ENCODE data around the gene NUDT15.
"Not testable (repeated sequence)": the region's sequence is repeated elsewhere in the genome, so short reads cannot be mapped to it uniquely, and the experiment has no call there.

The NUDT15 gene

GRCh38 chr13:48042894-48043293, 5.4 kb downstream of the NUDT15 start:
- DNase-seq (ENCODE audit: low read depth) = no peak

GRCh38 chr13:48043789-48044503, 6.4 kb downstream of the NUDT15 start:
- no peak for DNase-seq (ENCODE audit: low read depth)

DNA sequence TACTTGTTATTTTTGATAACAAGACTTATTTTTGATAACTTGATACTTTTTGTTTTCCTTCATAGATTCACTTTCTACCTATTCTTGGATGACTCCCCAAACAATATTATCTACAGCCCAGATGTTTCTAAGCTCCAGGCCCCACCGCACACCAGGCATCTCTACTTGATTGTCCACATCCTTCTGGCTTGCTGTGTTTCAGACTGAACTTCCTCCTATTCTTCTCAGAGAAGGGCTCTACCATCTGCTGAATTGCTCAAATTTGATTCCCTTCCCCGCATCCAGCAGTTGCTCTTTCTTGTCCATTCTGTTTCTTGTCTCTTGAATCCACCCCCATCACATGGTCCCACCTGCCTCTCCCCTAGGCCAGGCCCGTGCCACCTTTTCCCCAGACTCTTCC, 13.0 kb downstream of the NUDT15 start:
- no peak for DNase-seq (ENCODE audit: low read depth)

DNA sequence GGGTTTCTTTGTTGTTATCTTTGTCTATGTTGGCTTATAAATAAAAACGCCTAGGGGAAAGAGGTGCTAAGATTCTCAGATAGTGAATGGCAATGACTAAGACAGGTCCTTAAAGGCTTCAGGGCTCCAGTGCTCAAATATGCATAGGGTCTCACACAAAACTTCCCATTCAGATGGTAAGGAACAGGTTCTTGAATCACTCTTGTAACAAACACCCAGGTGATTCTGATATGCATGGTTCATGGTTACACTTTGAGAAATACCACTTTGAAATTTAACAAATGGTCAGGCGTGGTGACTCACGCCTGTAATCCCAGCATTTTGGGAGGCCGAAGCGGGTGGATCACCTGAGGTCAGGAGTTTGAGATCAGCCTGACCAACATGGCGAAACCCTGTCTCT, 17.1 kb downstream of the NUDT15 start:
- no peak for DNase-seq (ENCODE audit: low read depth)

- no peak for DNase-seq (ENCODE audit: low read depth)
Measured at GRCh38 chr13:48055712-48056111, 18.2 kb downstream of the NUDT15 start.

DNA sequence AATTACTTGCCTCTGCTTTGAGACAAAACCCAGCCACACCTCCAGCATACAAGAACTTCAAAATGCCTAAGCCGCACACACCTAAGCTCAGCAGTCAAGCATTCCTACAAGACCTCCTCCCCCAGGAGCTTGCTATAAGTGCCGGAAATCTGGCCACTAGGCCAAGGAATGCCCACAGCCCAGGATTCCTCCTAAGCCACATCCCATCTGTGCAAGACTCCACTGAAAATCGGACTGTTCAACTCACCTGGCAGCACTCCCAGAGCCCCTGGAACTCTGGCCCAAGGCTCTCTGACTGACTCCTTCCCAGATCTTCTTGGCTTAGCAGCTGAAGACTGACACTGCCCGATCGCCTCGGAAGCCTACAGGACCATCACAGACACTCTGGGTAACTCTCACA, 21.0 kb downstream of the NUDT15 start:
- not testable (repeated sequence) for DNase-seq (ENCODE audit: low read depth)

- not testable (repeated sequence) for DNase-seq (ENCODE audit: low read depth)
Measured at GRCh38 chr13:48059951-48060350, 22.4 kb downstream of the NUDT15 start.

GRCh38 chr13:48066310-48066989, 28.9 kb downstream of the NUDT15 start:
- no peak for DNase-seq (ENCODE audit: low read depth)

- no peak for DNase-seq (ENCODE audit: low read depth)
Measured at GRCh38 chr13:48068036-48068435, 30.5 kb downstream of the NUDT15 start.

GRCh38 chr13:48068952-48069351, 31.4 kb downstream of the NUDT15 start:
- DNase-seq (ENCODE audit: low read depth) = no peak

GRCh38 chr13:48069573-48069972, 32.0 kb downstream of the NUDT15 start:
- DNase-seq (ENCODE audit: low read depth) = no peak

DNA sequence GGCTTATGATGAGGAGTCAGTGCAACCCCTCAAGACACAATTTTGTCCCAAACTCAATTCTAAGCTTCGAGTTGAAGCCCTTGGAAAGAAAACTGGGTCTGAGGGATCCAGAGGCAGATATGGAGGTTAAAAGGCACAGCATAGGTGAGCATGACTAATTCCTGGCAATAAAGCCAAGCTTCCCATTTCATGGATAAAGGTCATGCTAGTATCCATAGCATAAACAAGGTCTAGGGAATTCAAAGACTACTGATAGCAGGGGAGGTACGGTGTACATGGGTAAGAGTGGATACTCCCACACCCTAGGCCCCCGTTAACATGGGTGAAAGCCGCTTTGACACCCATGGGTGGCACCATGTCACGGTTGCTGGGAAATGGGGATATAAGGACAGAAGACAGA, 33.4 kb downstream of the NUDT15 start:
- no peak for DNase-seq (ENCODE audit: low read depth)

DNA sequence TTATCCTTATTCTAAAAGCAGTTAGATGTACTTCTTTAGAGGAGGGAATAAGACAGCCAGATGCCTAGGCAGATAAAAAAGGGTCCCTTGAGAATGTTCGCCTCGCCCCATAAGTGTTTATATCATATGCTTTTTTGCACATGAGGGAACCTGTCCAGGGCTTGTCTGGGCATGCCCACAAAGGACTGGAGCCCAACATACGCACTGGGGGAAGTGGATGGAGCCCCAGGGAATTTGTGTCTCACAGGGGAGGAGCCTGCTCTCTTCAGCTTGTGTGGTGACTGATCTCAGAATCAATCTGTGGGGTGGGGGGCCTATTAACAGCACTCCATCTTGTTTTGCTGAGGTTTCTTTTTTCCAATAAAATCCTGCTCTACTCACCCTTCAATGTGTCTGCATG, 34.8 kb downstream of the NUDT15 start:
- DNase-seq (ENCODE audit: low read depth) = no peak

GRCh38 chr13:48072787-48073186, 35.3 kb downstream of the NUDT15 start:
- no peak for DNase-seq (ENCODE audit: low read depth)

DNA sequence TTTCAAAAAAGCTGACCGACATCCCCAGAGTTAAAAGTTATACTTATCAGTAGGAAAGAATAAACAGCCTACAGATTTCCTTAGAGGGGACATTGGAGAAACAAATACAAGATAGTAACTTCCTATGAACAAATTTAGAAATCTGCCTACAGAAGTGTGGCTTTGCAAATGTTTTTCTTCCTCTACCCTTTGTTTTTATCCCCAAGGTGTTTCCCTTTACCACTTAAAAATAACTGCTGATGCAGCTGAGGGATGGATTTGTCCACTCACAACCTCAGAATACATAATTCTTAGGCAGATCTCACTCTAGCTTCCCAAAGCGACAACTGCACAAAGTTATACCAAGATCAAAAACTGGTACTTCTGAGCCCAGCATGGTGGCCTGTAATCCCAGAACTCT, 36.5 kb downstream of the NUDT15 start:
- DNase-seq (ENCODE audit: low read depth) = no peak

DNA sequence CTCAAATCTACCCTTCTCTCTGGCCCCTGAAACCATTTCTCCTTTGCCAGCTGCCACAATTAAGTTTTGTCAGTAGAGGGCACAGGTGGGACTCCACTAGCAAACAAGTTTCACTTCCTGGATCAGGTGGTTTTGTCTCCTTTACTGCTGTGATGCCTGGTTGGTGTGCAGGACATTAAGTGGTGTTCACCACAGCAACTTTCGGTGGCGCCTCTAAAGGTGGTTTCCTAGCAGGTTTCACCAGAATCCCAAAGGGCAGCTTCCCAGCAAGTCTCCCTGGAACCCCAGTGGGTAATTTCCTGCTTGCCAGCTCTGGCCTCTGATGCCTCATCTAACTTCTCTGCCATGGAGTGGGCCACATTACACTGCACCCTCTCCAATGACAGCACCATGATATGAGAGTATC, 40.7 kb downstream of the NUDT15 start:
- no peak for DNase-seq (ENCODE audit: low read depth)

DNA sequence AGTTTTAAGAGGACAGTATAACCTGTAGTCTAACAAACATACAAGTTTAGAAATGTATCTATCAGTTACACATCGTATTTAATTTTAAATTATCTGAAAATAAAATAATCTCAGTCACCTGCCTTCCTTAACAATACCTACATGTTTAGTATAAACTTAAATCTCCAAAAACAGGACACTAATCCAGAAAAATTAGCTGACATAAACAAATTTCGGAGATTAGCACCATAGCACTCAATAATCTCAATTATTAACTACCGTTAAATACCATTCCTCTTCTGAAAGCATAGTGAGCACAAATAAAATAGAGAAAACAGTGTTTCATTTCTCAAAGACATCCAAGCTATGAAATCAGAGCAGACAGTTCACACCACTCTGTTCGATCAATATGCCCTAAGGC, 44.2 kb downstream of the NUDT15 start:
- DNase-seq (ENCODE audit: low read depth) = no peak

DNA sequence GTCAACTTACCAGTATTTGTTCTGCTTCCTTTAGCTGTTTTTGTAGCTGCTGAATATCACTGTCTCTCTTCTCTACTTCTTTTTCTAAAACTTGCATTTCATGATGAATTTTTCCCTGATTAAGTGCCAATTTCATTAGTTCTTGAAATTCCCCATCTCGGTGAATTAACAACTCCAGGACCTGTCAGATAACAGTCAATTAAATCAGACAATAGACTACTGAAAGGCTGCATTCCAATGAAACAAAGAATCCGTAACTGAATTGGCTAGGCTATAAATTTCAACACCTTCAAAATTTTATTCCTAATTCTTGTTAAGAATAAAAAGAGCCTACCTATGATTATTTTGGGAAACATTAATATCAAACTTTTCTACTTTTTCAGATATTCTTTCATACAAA, 48.7 kb downstream of the NUDT15 start:
- DNase-seq (ENCODE audit: low read depth) = no peak

DNA sequence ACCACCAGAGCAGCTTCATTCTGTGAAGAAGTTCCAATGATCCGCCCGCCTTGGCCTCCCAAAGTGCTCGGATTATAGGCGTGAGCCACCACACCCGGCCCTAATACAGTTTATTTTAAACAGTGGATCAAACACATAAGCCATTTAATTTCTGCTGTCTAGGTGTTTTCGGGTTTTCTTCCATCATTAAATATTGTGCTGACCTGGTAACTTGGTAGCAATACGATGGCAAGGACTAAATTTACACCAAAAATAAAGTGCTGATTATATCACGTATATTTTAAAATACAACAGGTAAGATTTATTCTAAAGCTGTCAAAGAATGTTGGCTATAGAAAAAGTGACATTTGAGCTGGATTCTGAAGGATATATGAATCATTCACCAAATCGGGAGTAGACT, 56.1 kb downstream of the NUDT15 start:
- DNase-seq (ENCODE audit: low read depth) = no peak

- no peak for DNase-seq (ENCODE audit: low read depth)
Measured at GRCh38 chr13:48094404-48094780, 56.9 kb downstream of the NUDT15 start.

DNA sequence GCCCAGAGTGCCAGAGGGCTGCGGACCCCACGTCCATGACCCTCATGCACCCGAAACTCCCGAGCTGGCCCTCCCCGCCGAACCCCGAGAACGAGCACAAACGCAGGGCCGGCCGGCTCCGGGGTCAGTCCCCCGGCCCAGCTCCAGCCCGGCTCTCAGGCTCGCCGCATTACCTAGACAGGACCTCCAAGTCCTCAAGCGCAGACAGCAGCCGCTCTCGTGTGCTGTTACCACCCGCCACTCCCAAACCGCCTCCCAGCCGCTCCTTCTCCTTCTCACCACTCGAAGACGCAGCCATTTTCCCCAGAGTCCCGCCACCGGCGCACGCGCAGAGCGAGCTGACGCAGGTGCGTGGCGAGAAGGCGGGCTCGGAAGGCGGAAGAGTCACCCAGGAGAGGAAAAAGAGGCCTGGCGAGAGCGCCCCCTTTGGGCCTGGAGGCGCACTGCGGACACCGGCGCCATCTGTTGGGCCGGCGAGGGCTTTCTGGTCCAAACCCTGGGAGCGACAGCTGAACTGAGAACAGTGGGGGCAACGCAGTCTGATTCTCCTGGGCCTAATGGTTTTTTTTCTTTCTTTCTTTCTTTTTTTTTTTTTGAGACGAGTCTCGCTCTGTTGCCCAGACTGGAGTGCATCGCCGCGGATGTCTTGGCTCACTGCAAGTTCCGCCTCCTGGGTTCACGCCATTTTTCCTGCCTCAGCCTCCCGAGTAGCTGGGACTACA, 57.4 kb downstream of the NUDT15 start, which contains the start of gene MED4:
TSS of gene MED4 (minus strand) at position 324 of the 722 bp plus-strand sequence. CDS start at position 298, 26 bp downstream.
- peak; percentile 96 for DNase-seq (ENCODE audit: low read depth)

GRCh38 chr13:48096670-48097069, 59.1 kb downstream of the NUDT15 start:
- no peak for DNase-seq (ENCODE audit: low read depth)

Data from stimulated activated CD8-positive, alpha-beta memory T cell treated with anti-CD3 and anti-CD28 coated beads, Interleukin-7, amount 100 ng/mL, for 24 hours (primary cell).